GM23248 (cell line): ENCODE data around the gene ZNF14. TPM values are rescaled to one million over a fixed set of nuclear protein-coding genes. Genes with fewer than 3 reads are reported as not detected.
"Not testable (repeated sequence)": the region's sequence is repeated elsewhere in the genome, so short reads cannot be mapped to it uniquely, and the experiment has no call there.

Experiments
- DNase-seq: peaks from one replicate; pipeline ENCODE4 v3.0.0-alpha.2; 2015
- H2AFZ ChIP-seq: fragments of 200-600 bp; sonication (generic); 2 replicates; pipeline ENCODE4 v1.6.1; 2016; ENCODE audit warnings: antibody characterized with exemption
- H3F3A ChIP-seq: fragments of 200-600 bp; sonication (generic); 2 replicates; pipeline ENCODE4 v1.6.1; 2016; ENCODE audit warnings: mild to moderate bottlenecking, antibody characterized with exemption, mixed run types; ENCODE audit not compliant: insufficient read depth
- H3K27ac ChIP-seq: fragments of 200-600 bp; sonication (generic); 2 replicates; pipeline ENCODE4 v1.5.1; 2016; ENCODE audit warnings: mild to moderate bottlenecking
- H3K27me3 ChIP-seq: fragments of 200-600 bp; sonication (generic); replicated peaks from 2 replicates; pipeline ENCODE4 v1.6.1; 2016; ENCODE audit warnings: mild to moderate bottlenecking; ENCODE audit not compliant: insufficient read depth
- H3K36me3 ChIP-seq: fragments of 200-600 bp; sonication (generic); 2 replicates; pipeline ENCODE4 v1.6.1; 2016; ENCODE audit warnings: low read depth, mild to moderate bottlenecking
- H3K4me1 ChIP-seq: fragments of 200-600 bp; sonication (generic); 2 replicates; pipeline ENCODE4 v1.6.1; 2016; ENCODE audit warnings: mild to moderate bottlenecking; ENCODE audit not compliant: insufficient read depth
- H3K4me2 ChIP-seq: fragments of 200-600 bp; sonication (generic); one replicate; pipeline ENCODE4 v1.6.1; 2016; ENCODE audit warnings: mild to moderate bottlenecking; ENCODE audit not compliant: unreplicated experiment
- H3K4me3 ChIP-seq: fragments of 200-600 bp; sonication (generic); 2 replicates; pipeline ENCODE4 v1.5.1; 2016; ENCODE audit warnings: mild to moderate bottlenecking
- H3K79me2 ChIP-seq: fragments of 200-600 bp; sonication (generic); 2 replicates; pipeline ENCODE4 v1.6.1; 2016; ENCODE audit warnings: mild to moderate bottlenecking; ENCODE audit not compliant: insufficient read depth
- H3K9ac ChIP-seq: fragments of 200-600 bp; sonication (generic); 2 replicates; pipeline ENCODE4 v1.6.1; 2016; ENCODE audit warnings: mild to moderate bottlenecking
- H3K9me2 ChIP-seq: fragments of 200-600 bp; sonication (generic); 2 replicates; pipeline ENCODE4 v1.6.1; 2016; ENCODE audit warnings: mixed run types, mild to moderate bottlenecking, moderate library complexity; ENCODE audit not compliant: insufficient read depth
- H3K9me3 ChIP-seq: fragments of 200-600 bp; sonication (generic); one replicate; pipeline ENCODE4 v1.6.1; 2017; ENCODE audit warnings: low read depth
- H4K20me1 ChIP-seq: fragments of 200-600 bp; sonication (generic); 2 replicates; pipeline ENCODE4 v1.6.0; 2016; ENCODE audit not compliant: insufficient read depth
- EZH2 ChIP-seq: fragments of 200-600 bp; sonication (generic); IDR thresholded peaks from 2 replicates; pipeline ENCODE4 v1.6.1; 2018; ENCODE audit warnings: antibody characterized with exemption, mild to moderate bottlenecking; ENCODE audit not compliant: insufficient read depth, poor library complexity, severe bottlenecking
- EZH2phosphoT487 ChIP-seq: fragments of 200-600 bp; sonication (generic); IDR thresholded peaks from 2 replicates; pipeline ENCODE4 v1.6.1; 2018; ENCODE audit warnings: antibody characterized with exemption, moderate library complexity, mild to moderate bottlenecking, low read depth; ENCODE audit not compliant: insufficient read depth
- WGBS, 2 experiments: methylation state at CpG; one replicate each; pipeline ENCODE4 v1.1.6; 2015 to 2017; ENCODE audit warnings: low lambda C conversion rate in 2 of 2, low coverage in 1 of 2; ENCODE audit errors: missing lambda C conversion rate in 2 of 2; 5-methylcytosine and 5-hydroxymethylcytosine counted together
- in situ Hi-C: fragments of 300-500 bp; cut with MboI; formaldehyde crosslinking; loops from 2 replicates; pipeline ENCODE4 v1.15.0; 2020
- polyA plus RNA-seq: library from polyadenylated mRNA; unstranded; fragments of >200 nt; fragmentation: Nextera tagmentation; extraction: Ambion mirVana; gene quantifications from 2 replicates; pipeline ENCODE4 v1.2.1, GENCODE V29; 2016
- total RNA-seq: library from RNA; depleted of rRNA; stranded (reverse); fragments of >200 nt; shearing (Covaris generic); gene quantifications from 2 replicates; pipeline ENCODE4 v1.2.3, GENCODE V29; 2014

The ZNF14 gene
- total and polyA plus RNA-seq, 2 experiments from 2014 or later, result 3.3 to 3.8 TPM

DNA sequence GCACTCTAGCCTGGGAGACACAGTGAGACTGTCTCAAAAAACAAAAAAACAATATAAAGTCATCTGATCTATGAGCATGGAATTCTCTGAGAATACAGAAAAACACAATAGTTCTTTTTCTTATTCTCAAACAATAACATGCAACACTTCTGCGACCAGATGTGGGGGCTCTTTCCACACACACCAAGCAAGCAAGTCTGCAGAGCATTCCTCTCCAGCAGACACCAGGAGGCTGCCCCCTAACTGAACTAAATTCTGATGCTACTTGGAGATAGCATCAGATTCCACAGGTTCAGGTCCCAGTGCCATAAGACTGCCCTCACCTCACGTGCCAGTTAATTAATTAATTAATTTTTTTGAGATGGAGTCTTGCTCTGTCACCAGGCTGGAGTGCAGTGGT, 36.5 kb downstream of the ZNF14 start:
- no peaks in the 10 kb centered on the region for H3K9me2 ChIP-seq
- no peaks in the 10 kb centered on the region for H3K36me3 ChIP-seq
- no peak overlapping the region for H3K9ac ChIP-seq
- no peaks in the 10 kb centered on the region for H3K9me3 ChIP-seq
- DNase-seq, result no peak
- no peak overlapping the region for H2AFZ ChIP-seq
- no peaks in the 10 kb centered on the region for H4K20me1 ChIP-seq
- no peak for TF ChIP-seq EZH2
- TF ChIP-seq EZH2phosphoT487, result no peak
- H3K4me1 ChIP-seq, result no peaks in the 10 kb centered on the region
- H3K4me2 ChIP-seq, result no peak overlapping the region
- H3K27me3 ChIP-seq, result no peaks in the 10 kb centered on the region
- no peak overlapping the region for H3K4me3 ChIP-seq
- H3F3A ChIP-seq, result no peaks in the 10 kb centered on the region
- H3K27ac ChIP-seq, result no peak overlapping the region
- in situ Hi-C loops, result no loop called here
- WGBS, 2 experiments, result 57 to 67% methylated on average over 2 of the region's 2 CpGs
- no peaks in the 10 kb centered on the region for H3K79me2 ChIP-seq

DNA sequence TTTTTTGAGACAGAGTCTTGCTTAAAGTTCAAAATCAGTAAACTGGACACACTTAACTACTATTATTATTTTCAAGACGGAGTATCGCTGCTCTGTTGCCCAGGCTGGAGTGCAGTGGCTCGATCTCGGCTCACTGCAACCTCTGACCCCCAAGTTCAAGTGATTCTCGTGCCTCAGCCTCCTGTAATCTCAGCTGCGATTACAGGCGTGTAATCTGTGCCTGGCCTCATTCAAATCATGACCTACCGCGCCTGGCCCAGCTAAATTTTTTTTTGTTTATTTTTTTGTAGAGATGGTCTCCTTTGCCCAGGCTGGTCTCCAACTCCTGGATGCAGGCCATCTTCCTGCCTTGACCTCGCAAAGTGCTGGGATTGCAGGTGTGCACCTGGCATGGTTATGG, 41.2 kb downstream of the ZNF14 start:
- H3K27me3 ChIP-seq, result no peaks in the 10 kb centered on the region
- no peaks in the 10 kb centered on the region for H3K9me3 ChIP-seq
- no peaks in the 10 kb centered on the region for H3K79me2 ChIP-seq
- no peaks in the 10 kb centered on the region for H3K36me3 ChIP-seq
- H3K27ac ChIP-seq, result no peak overlapping the region
- no peak overlapping the region for H3K4me3 ChIP-seq
- in situ Hi-C loops, result no loop called here
- H3K4me2 ChIP-seq, result no peak overlapping the region
- no peak overlapping the region for H2AFZ ChIP-seq
- H3K9ac ChIP-seq, result no peak overlapping the region
- no peak for DNase-seq
- H3F3A ChIP-seq, result no peaks in the 10 kb centered on the region
- no peaks in the 10 kb centered on the region for H4K20me1 ChIP-seq
- TF ChIP-seq EZH2phosphoT487 (no peak), EZH2 (no peak)
- no peaks in the 10 kb centered on the region for H3K9me2 ChIP-seq
- no peaks in the 10 kb centered on the region for H3K4me1 ChIP-seq
- 80 to 84% methylated on average over 10 of the region's 10 CpGs for WGBS, 2 experiments

DNA sequence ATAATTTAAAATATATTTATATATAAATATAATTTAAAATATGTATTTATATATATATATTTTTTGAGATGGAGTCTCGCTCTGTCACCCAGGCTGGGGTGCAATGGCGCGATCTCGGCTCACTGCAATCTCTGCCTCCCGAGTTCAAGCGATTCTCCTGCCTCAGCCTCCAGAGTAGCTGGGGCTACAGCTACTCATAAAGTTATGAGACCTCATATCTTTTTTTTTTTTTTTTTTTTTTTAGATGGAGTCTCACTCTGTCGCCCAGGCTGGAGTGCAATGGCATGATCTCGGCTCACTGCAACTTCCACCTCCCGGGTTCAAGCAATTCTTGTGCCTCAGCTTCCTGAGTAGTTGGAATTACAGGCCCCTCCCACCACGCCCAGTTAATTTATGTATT, 43.9 kb downstream of the ZNF14 start:
- H3F3A ChIP-seq, H3K9me3 ChIP-seq, H3K4me1 ChIP-seq, H3K4me2 ChIP-seq, H3K9ac ChIP-seq, H3K4me3 ChIP-seq, H4K20me1 ChIP-seq, H2AFZ ChIP-seq, H3K79me2 ChIP-seq, in situ Hi-C loops, H3K27me3 ChIP-seq, H3K9me2 ChIP-seq, DNase-seq, H3K36me3 ChIP-seq, H3K27ac ChIP-seq: not testable (repeated sequence)
- 89 to 92% methylated on average over 7 to 10 of the region's 10 CpGs for WGBS, 2 experiments

DNA sequence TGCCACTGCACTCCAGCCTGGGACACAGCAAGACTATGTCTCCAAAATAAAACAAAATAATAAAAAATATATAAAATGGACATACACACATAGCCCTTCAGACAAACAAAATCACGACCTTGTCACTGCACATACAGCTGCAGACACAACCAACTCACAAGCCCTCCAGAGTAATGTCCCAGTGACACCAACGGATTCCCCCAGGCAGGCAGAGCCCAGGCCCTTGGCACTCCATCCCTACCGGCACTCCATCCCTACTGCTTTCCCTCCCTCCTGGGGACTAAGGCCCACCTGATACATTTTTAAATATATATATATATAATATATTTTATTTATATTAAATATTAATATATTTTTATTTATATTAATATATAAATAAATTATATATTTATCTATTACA, 45.8 kb downstream of the ZNF14 start:
- Histone ChIP-seq H4K20me1 (no peaks in the 10 kb centered on the region), H3K9me2 (no peaks in the 10 kb centered on the region), H3K9me3 (no peaks in the 10 kb centered on the region), H3K27ac (no peak overlapping the region), H3K9ac (no peak overlapping the region), H3K4me2 (no peak overlapping the region), H3K4me1 (no peaks in the 10 kb centered on the region), H3K36me3 (no peaks in the 10 kb centered on the region), H3K4me3 (no peak overlapping the region), H3F3A (no peaks in the 10 kb centered on the region), H3K27me3 (no peaks in the 10 kb centered on the region), H2AFZ (no peak overlapping the region), H3K79me2 (no peaks in the 10 kb centered on the region)
- in situ Hi-C loops, result no loop called here
- no peak for TF ChIP-seq EZH2phosphoT487
- no peak for TF ChIP-seq EZH2
- DNase-seq, result no peak
- 76 to 88% methylated on average over 3 of the region's 3 CpGs for WGBS, 2 experiments

DNA sequence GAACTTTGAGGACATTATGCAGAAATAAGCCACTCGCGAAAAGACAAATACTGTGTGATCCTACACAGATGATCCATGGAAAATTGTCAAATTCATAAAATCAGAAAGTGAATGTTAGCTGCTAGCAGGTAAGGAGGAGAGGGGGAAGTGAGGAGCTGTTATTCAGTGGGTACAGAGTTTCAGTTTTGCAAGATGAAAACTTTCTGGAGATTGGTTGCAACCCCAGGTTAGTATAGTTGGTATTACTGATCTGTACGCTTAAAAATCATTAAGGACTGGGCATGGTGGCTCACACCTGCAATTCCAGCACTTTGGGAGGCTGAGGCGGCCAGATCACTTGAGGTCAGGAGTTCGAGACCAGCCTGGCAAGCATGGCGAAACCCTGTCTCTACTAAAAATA, 46.3 kb downstream of the ZNF14 start:
- WGBS, 2 experiments, result 94 to 97% methylated on average over 6 of the region's 6 CpGs
- Histone ChIP-seq H3K27ac (no peak overlapping the region), H4K20me1 (no peaks in the 10 kb centered on the region), H2AFZ (no peak overlapping the region), H3K36me3 (no peaks in the 10 kb centered on the region), H3K4me3 (no peak overlapping the region), H3K9ac (no peak overlapping the region), H3K9me2 (no peaks in the 10 kb centered on the region), H3K9me3 (no peaks in the 10 kb centered on the region), H3F3A (no peaks in the 10 kb centered on the region), H3K27me3 (no peaks in the 10 kb centered on the region), H3K79me2 (no peaks in the 10 kb centered on the region), H3K4me2 (no peak overlapping the region), H3K4me1 (no peaks in the 10 kb centered on the region)
- in situ Hi-C loops, result no loop called here
- no peak for DNase-seq
- TF ChIP-seq EZH2, result no peak
- TF ChIP-seq EZH2phosphoT487, result no peak

DNA sequence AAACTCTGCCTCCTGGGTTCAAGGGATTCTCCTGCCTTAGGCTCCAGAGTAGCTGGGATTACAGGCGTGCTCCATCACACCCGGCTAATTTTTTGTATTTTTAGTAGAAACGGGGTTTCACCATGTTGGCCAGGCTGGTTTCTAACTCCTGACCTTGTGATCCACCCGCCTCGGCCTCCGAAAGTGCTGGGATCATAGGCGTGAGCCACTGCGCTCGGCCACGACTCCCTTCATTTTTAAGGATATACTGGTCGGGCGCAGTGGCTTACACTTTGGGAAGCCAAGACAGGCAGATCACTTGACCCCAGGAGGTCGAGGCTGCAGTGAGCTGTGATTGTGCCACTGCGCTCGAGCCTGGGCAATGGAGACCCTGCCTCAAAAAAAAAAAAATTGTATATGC, 46.8 kb downstream of the ZNF14 start:
- in situ Hi-C loops, H3F3A ChIP-seq, H4K20me1 ChIP-seq, H3K36me3 ChIP-seq, H3K9ac ChIP-seq, H3K27ac ChIP-seq, DNase-seq, H3K9me2 ChIP-seq, H3K79me2 ChIP-seq, H3K4me3 ChIP-seq, H2AFZ ChIP-seq, H3K27me3 ChIP-seq, H3K4me1 ChIP-seq, H3K9me3 ChIP-seq, H3K4me2 ChIP-seq: not testable (repeated sequence)
- 94 to 97% methylated on average over 12 to 15 of the region's 15 CpGs for WGBS, 2 experiments
